Measurements from ENCODE around the gene ZDHHC14.

DNA sequence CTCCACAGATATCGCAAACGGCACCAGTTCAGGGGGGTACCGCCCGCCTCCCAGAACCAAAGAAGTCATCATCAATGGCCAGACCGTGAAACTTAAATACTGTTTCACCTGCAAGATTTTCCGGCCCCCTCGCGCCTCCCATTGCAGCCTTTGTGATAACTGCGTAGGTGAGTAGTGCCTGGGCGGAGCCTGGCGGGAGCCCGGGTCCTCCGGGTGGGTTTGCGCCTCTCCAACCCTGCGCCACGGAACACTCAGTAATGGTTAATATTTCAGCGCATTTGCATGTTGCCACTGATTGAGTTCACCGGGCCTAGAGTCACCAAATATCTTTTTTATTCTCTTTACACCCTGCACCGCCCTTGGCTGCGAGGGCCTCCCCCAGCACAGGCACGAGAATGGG, 212.0 kb downstream of the ZDHHC14 start:
- TF ChIP-seq, protein P1, sequence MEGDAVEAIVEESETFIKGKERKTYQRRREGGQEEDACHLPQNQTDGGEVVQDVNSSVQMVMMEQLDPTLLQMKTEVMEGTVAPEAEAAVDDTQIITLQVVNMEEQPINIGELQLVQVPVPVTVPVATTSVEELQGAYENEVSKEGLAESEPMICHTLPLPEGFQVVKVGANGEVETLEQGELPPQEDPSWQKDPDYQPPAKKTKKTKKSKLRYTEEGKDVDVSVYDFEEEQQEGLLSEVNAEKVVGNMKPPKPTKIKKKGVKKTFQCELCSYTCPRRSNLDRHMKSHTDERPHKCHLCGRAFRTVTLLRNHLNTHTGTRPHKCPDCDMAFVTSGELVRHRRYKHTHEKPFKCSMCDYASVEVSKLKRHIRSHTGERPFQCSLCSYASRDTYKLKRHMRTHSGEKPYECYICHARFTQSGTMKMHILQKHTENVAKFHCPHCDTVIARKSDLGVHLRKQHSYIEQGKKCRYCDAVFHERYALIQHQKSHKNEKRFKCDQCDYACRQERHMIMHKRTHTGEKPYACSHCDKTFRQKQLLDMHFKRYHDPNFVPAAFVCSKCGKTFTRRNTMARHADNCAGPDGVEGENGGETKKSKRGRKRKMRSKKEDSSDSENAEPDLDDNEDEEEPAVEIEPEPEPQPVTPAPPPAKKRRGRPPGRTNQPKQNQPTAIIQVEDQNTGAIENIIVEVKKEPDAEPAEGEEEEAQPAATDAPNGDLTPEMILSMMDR (IDR thresholded peaks at IDR 0.05): no peak
- TF ChIP-seq POLR2A (IDR thresholded peaks at IDR 0.05; ENCODE audit: low read depth) (no peak), POLR2AphosphoS5 (IDR thresholded peaks at IDR 0.05) (no peak)
